HCT116 (cell line): Measurements from ENCODE around the gene PRKG1.

Experiments used
- CEBPB ChIP-seq: IDR thresholded peaks from 2 replicates; pipeline ENCODE4 v1.6.1; 2012; ENCODE audit warnings: low read depth
- EGR1 ChIP-seq: IDR thresholded peaks from 2 replicates; pipeline ENCODE4 v1.6.1; 2012; ENCODE audit warnings: low read depth
- EZH2 ChIP-seq: fragments of 200-600 bp; sonication (generic); IDR thresholded peaks from 2 replicates; pipeline ENCODE4 v1.6.1; 2017; ENCODE audit warnings: antibody characterized with exemption, mixed run types
- FOSL1 ChIP-seq: IDR thresholded peaks from 2 replicates; pipeline ENCODE4 v1.6.1; 2012; ENCODE audit warnings: low read depth
- JUND ChIP-seq: IDR thresholded peaks from 2 replicates; pipeline ENCODE4 v1.6.1; 2012
- POLR2A ChIP-seq: IDR thresholded peaks from 2 replicates; pipeline ENCODE4 v1.7.0; 2011; ENCODE audit warnings: borderline replicate concordance; ENCODE audit not compliant: insufficient read depth, insufficient read length; ENCODE audit errors: extremely low read depth
- POLR2AphosphoS5 ChIP-seq: IDR thresholded peaks from 2 replicates; pipeline ENCODE4 v1.6.1; 2011; ENCODE audit warnings: mild to moderate bottlenecking, low read depth, low read length, moderate library complexity
- RAD21 ChIP-seq: IDR thresholded peaks from 2 replicates; pipeline ENCODE4 v1.6.1; 2012; ENCODE audit warnings: low read depth, mild to moderate bottlenecking
- TF ChIP-seq, protein P1 (sequence below), 3 experiments: fragments of 200-600 bp in 1 of 3; sonication (generic) in 1 of 3; IDR thresholded peaks in 2 of 3; conservative IDR thresholded peaks in 1 of 3; 2 replicates each; pipeline ENCODE4 v1.5.1; 2012 to 2017; ENCODE audit warnings: low read depth in 2 of 3, low read length in 2 of 3, antibody characterized with exemption in 1 of 3, borderline replicate concordance in 1 of 3, control low read depth in 1 of 3, mild to moderate bottlenecking in 1 of 3, mixed read lengths in 1 of 3, mixed run types in 1 of 3, moderate library complexity in 1 of 3; ENCODE audit not compliant: insufficient read depth in 1 of 3
- TF ChIP-seq, protein P2 (sequence below): IDR thresholded peaks from 2 replicates; pipeline ENCODE4 v1.6.1; 2012
- TF ChIP-seq, protein P3 (sequence below): IDR thresholded peaks from 2 replicates; pipeline ENCODE4 v1.6.1; 2011; ENCODE audit warnings: mild to moderate bottlenecking, low read length, moderate library complexity; ENCODE audit not compliant: insufficient replicate concordance; ENCODE audit errors: extremely low read depth
- TF ChIP-seq, protein P4 (sequence below): IDR thresholded peaks from 2 replicates; pipeline ENCODE4 v1.6.1; 2012; ENCODE audit warnings: low read depth
- TF ChIP-seq, protein P5 (sequence below): IDR thresholded peaks from 2 replicates; pipeline ENCODE4 v1.6.1; 2012

DNA sequence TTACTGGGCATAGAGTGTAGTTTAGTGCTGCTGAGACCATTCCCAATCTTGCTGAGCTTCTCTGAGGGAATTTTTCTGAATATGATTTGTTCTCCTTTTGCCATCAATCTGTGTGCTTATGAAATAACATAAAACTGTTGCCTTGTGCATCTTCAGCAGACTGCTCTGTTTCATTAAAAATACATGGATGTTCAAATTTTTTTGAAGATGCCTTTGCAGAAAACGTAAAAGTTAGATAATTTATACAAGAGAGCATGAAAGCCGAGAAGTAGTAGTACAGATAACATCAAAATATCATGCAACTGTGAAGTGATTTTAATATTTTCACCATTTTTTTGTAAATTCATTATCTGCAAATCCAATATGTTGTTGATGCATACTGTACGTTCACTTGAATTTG lies 799.8 kb downstream of the PRKG1 start:
- TF ChIP-seq, protein P1, sequence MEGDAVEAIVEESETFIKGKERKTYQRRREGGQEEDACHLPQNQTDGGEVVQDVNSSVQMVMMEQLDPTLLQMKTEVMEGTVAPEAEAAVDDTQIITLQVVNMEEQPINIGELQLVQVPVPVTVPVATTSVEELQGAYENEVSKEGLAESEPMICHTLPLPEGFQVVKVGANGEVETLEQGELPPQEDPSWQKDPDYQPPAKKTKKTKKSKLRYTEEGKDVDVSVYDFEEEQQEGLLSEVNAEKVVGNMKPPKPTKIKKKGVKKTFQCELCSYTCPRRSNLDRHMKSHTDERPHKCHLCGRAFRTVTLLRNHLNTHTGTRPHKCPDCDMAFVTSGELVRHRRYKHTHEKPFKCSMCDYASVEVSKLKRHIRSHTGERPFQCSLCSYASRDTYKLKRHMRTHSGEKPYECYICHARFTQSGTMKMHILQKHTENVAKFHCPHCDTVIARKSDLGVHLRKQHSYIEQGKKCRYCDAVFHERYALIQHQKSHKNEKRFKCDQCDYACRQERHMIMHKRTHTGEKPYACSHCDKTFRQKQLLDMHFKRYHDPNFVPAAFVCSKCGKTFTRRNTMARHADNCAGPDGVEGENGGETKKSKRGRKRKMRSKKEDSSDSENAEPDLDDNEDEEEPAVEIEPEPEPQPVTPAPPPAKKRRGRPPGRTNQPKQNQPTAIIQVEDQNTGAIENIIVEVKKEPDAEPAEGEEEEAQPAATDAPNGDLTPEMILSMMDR (IDR thresholded peaks at IDR 0.05 in 2 of 3, conservative IDR thresholded peaks at IDR 0.05 in 1 of 3; ENCODE audit: borderline replicate concordance in 1 of 3, insufficient read depth in 1 of 3, low read depth in 2 of 3, low read length in 2 of 3), result no peak
- TF ChIP-seq, protein P2, sequence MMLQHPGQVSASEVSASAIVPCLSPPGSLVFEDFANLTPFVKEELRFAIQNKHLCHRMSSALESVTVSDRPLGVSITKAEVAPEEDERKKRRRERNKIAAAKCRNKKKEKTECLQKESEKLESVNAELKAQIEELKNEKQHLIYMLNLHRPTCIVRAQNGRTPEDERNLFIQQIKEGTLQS, result no peak
- no peak for TF ChIP-seq POLR2AphosphoS5
- TF ChIP-seq FOSL1, result no peak
- no peak for TF ChIP-seq JUND
- no peak for TF ChIP-seq EZH2
- TF ChIP-seq, protein P3, sequence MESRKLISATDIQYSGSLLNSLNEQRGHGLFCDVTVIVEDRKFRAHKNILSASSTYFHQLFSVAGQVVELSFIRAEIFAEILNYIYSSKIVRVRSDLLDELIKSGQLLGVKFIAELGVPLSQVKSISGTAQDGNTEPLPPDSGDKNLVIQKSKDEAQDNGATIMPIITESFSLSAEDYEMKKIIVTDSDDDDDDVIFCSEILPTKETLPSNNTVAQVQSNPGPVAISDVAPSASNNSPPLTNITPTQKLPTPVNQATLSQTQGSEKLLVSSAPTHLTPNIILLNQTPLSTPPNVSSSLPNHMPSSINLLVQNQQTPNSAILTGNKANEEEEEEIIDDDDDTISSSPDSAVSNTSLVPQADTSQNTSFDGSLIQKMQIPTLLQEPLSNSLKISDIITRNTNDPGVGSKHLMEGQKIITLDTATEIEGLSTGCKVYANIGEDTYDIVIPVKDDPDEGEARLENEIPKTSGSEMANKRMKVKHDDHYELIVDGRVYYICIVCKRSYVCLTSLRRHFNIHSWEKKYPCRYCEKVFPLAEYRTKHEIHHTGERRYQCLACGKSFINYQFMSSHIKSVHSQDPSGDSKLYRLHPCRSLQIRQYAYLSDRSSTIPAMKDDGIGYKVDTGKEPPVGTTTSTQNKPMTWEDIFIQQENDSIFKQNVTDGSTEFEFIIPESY, result no peak
- TF ChIP-seq POLR2A, result no peak
- TF ChIP-seq, protein P4, sequence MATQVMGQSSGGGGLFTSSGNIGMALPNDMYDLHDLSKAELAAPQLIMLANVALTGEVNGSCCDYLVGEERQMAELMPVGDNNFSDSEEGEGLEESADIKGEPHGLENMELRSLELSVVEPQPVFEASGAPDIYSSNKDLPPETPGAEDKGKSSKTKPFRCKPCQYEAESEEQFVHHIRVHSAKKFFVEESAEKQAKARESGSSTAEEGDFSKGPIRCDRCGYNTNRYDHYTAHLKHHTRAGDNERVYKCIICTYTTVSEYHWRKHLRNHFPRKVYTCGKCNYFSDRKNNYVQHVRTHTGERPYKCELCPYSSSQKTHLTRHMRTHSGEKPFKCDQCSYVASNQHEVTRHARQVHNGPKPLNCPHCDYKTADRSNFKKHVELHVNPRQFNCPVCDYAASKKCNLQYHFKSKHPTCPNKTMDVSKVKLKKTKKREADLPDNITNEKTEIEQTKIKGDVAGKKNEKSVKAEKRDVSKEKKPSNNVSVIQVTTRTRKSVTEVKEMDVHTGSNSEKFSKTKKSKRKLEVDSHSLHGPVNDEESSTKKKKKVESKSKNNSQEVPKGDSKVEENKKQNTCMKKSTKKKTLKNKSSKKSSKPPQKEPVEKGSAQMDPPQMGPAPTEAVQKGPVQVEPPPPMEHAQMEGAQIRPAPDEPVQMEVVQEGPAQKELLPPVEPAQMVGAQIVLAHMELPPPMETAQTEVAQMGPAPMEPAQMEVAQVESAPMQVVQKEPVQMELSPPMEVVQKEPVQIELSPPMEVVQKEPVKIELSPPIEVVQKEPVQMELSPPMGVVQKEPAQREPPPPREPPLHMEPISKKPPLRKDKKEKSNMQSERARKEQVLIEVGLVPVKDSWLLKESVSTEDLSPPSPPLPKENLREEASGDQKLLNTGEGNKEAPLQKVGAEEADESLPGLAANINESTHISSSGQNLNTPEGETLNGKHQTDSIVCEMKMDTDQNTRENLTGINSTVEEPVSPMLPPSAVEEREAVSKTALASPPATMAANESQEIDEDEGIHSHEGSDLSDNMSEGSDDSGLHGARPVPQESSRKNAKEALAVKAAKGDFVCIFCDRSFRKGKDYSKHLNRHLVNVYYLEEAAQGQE, result no peak
- no peak for TF ChIP-seq RAD21
- TF ChIP-seq CEBPB, result no peak
- no peak for TF ChIP-seq EGR1
- TF ChIP-seq, protein P5, sequence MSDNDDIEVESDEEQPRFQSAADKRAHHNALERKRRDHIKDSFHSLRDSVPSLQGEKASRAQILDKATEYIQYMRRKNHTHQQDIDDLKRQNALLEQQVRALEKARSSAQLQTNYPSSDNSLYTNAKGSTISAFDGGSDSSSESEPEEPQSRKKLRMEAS, result no peak
